ENCODE measurements around the gene ABHD18. TPM values are rescaled to one million over a fixed set of nuclear protein-coding genes. Genes with fewer than 3 reads are reported as not detected.

Gene ABHD18
- total RNA-seq, 4 donors from 2014 or later = 8.2 to 13.0 (median 10.7) TPM

DNA sequence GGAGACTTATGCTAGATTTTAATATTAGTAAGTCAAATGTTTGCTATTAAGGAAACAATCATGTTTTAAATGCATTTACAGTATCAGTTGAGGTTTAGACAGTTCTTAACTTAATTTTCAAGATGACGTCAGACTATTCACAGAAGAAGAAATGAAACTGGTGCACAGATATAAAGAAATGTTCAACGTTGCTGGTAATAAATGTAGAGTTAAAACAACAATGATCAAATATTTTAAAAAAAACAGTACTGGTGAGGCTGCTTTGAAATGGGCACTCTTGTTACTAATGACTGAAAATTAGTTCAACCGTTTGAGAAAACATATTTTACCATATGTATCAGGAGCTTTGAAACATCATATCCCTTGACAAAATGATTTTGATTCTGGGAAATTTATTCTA is 44.2 kb downstream of the ABHD18 start:
- TF ChIP-seq, protein P1, sequence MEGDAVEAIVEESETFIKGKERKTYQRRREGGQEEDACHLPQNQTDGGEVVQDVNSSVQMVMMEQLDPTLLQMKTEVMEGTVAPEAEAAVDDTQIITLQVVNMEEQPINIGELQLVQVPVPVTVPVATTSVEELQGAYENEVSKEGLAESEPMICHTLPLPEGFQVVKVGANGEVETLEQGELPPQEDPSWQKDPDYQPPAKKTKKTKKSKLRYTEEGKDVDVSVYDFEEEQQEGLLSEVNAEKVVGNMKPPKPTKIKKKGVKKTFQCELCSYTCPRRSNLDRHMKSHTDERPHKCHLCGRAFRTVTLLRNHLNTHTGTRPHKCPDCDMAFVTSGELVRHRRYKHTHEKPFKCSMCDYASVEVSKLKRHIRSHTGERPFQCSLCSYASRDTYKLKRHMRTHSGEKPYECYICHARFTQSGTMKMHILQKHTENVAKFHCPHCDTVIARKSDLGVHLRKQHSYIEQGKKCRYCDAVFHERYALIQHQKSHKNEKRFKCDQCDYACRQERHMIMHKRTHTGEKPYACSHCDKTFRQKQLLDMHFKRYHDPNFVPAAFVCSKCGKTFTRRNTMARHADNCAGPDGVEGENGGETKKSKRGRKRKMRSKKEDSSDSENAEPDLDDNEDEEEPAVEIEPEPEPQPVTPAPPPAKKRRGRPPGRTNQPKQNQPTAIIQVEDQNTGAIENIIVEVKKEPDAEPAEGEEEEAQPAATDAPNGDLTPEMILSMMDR (IDR thresholded peaks at IDR 0.05; ENCODE audit: low read depth) = no peak

GRCh38 chr4:128025319-128025718 is 60.1 kb downstream of the ABHD18 start:
- TF ChIP-seq, protein P1 (IDR thresholded peaks at IDR 0.05; ENCODE audit: low read depth) = no peak

DNA sequence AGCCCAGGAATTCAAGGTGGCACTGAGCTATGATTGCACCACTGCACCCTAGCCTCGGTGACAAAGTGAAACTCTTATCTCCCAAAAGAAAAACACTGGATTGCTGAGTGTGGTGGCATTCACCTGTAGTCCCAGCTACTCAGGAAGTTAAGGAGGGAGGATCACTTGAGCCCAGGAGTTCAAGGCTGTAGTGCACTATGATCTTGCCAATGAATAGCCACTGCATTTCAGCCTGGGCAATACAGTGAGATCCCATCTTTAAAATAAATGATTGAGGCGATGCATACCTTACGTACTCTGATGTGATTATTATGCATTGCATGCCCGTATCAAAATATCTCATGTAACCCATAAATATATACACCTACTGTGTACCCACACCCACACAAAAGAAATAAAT is 64.7 kb downstream of the ABHD18 start:
- TF ChIP-seq, protein P1 (IDR thresholded peaks at IDR 0.05; ENCODE audit: low read depth) = no peak

GRCh38 chr4:128031756-128032384 is 66.7 kb downstream of the ABHD18 start:
- TF ChIP-seq, protein P1 (IDR thresholded peaks at IDR 0.05; ENCODE audit: low read depth) = no peak

GRCh38 chr4:128039568-128039967 is 74.4 kb downstream of the ABHD18 start:
- TF ChIP-seq, protein P1 (IDR thresholded peaks at IDR 0.05; ENCODE audit: low read depth) = no peak

- TF ChIP-seq, protein P1 (IDR thresholded peaks at IDR 0.05; ENCODE audit: low read depth) = no peak
These were observed 91.2 kb downstream of the ABHD18 start for GRCh38 chr4:128056396-128056795.

DNA sequence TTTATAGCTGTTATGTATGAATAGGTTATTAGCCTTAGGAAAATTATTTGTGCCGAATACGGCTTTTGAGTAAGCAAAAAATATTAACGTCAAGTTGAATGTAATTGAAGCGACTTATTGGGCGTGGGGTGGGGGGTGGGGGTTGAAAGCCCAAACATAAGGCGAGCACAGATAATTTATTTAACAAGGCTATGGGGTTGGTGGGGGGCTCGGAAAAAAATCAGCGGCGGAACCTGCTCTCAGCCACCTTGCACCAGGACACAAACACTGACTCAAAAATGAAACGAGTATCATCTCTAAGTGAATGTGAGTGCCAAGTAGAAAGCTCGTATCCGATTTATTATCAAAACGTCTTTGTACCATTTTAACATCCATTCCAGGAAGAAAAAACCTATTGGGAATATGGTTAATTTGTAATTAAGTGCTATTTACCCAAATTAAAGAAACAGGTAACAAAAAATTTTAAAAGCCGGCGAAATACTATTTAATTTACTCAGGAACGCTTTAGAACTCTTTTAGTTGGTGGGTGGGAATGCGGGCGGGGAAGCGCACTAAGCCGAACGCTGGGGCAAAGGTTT is 95.0 kb downstream of the ABHD18 start:
- TF ChIP-seq, protein P1 (IDR thresholded peaks at IDR 0.05; ENCODE audit: low read depth) = no peak
